GM12878 (cell line): Measurements from ENCODE around the gene NUDT7. TPM values are rescaled to one million over a fixed set of nuclear protein-coding genes. Genes with fewer than 3 reads are reported as not detected.

ENCODE experiments used
- ATAC-seq: fragments of 200-7000 bp; cut with Tn5 transposase; 3 replicates; pipeline ENCODE4 v1.9.1; 2020; ENCODE audit warnings: mild to moderate bottlenecking, moderate library complexity
- BruUV-seq: library from RNA; stranded (reverse); fragments of 400-500 nt; replicated peaks from 2 replicates; lab custom pipeline; 2021; lab: Mats Ljungman, UMichigan
- CTCF ChIA-PET: fragments of 300-600 bp; sonication (Branson Sonifier 250); formaldehyde crosslinking; extraction: SDS; loops from one replicate; lab custom pipeline; 2021; ENCODE audit warnings: inconsistent platforms; lab: Yijun Ruan, JAX
- POLR2A ChIA-PET: fragments of 350-600 bp; formaldehyde crosslinking; extraction: SDS; loops from one replicate; lab custom pipeline; 2021; ENCODE audit warnings: inconsistent platforms; lab: Charles Lee
- RAD21 ChIA-PET: fragments of 300-600 bp; sonication (Branson Sonifier 250); formaldehyde crosslinking; loops from one replicate; lab custom pipeline; 2023; ENCODE audit warnings: antibody characterized with exemption; ENCODE audit not compliant: unreplicated experiment; lab: Charles Lee
- SMC1A ChIA-PET: fragments of 300-600 bp; sonication (Branson Sonifier 250); formaldehyde crosslinking; loops from one replicate; lab custom pipeline; 2023; ENCODE audit not compliant: unreplicated experiment, uncharacterized antibody; lab: Charles Lee
- DNase-seq: peaks from one replicate; pipeline ENCODE4 v3.0.0-alpha.2; 2011; ENCODE audit warnings: low read depth, low spot score
- FAIRE-seq: peaks from 3 replicates; lab custom pipeline; 2011; peaks lifted over from hg19 to GRCh38; lab: Jason Lieb, UNC
- H2AFZ ChIP-seq: 2 replicates; pipeline ENCODE4 v1.6.0; 2011; ENCODE audit warnings: low read depth, low read length, control low read depth; ENCODE audit not compliant: control insufficient read depth
- H3K27ac ChIP-seq: 2 replicates; pipeline ENCODE4 v1.5.1; 2011; ENCODE audit warnings: control low read depth; ENCODE audit not compliant: control insufficient read depth, insufficient read depth
- H3K27me3 ChIP-seq, 2 experiments: replicated peaks in 1 of 2; 2 replicates each; pipeline versions ENCODE4 v1.6.0 to v1.6.1; 2011; ENCODE audit warnings: low read length in 1 of 2; ENCODE audit not compliant: control insufficient read depth in 2 of 2, insufficient read depth in 2 of 2
- H3K36me3 ChIP-seq, 2 experiments: 2 replicates each; pipeline ENCODE4 v1.5.1; 2011; ENCODE audit warnings: low read length in 1 of 2; ENCODE audit not compliant: control insufficient read depth in 2 of 2, insufficient read depth in 2 of 2
- H3K4me1 ChIP-seq: 2 replicates; pipeline ENCODE4 v1.6.1; 2011; ENCODE audit warnings: mild to moderate bottlenecking, low read length, moderate library complexity, mixed read lengths; ENCODE audit not compliant: control insufficient read depth, insufficient read depth
- H3K4me2 ChIP-seq: 2 replicates; pipeline ENCODE4 v1.6.0; 2011; ENCODE audit warnings: control low read depth; ENCODE audit not compliant: control insufficient read depth, insufficient read depth
- H3K4me3 ChIP-seq: fragments of 200-600 bp; sonication (generic); 2 replicates; pipeline ENCODE4 v1.5.1; 2016
- H3K79me2 ChIP-seq: 2 replicates; pipeline ENCODE4 v1.6.0; 2011; ENCODE audit warnings: low read length; ENCODE audit not compliant: control insufficient read depth, insufficient read depth
- H3K9ac ChIP-seq: 2 replicates; pipeline ENCODE4 v1.8.0; 2011; ENCODE audit warnings: low read length, control low read depth, mixed read lengths; ENCODE audit not compliant: control insufficient read depth, insufficient read depth
- H3K9me3 ChIP-seq: replicated peaks from 3 replicates; pipeline ENCODE4 v1.5.1; 2011; ENCODE audit warnings: mild to moderate bottlenecking, low read length; ENCODE audit not compliant: control insufficient read depth, insufficient read depth
- H4K20me1 ChIP-seq: 2 replicates; pipeline ENCODE4 v1.6.0; 2011; ENCODE audit not compliant: control insufficient read depth, insufficient read depth
- ASH2L ChIP-seq: fragments of 300-600, 200-600 bp; sonication (generic); IDR thresholded peaks from 2 replicates; pipeline ENCODE4 v1.6.1; 2017; ENCODE audit warnings: low read depth, mild to moderate bottlenecking, borderline replicate concordance
- ATF7 ChIP-seq: fragments of 450-650 bp; IDR thresholded peaks from 2 replicates; pipeline ENCODE4 v1.6.1; 2016; ENCODE audit warnings: low read depth, mild to moderate bottlenecking
- CREM ChIP-seq: IDR thresholded peaks from 2 replicates; pipeline ENCODE4 v1.6.1; 2014; ENCODE audit warnings: antibody characterized with exemption, low read depth
- FOXM1 ChIP-seq: IDR thresholded peaks from 2 replicates; pipeline ENCODE4 v1.6.1; 2012; ENCODE audit warnings: low read depth, mild to moderate bottlenecking, inconsistent platforms, low read length, moderate library complexity
- GABPA ChIP-seq: IDR thresholded peaks from 2 replicates; pipeline ENCODE4 v1.6.1; 2014; ENCODE audit warnings: antibody characterized with exemption, low read depth, mild to moderate bottlenecking, inconsistent platforms
- HDGF ChIP-seq: fragments of 450-650 bp; IDR thresholded peaks from 2 replicates; pipeline ENCODE4 v1.6.1; 2016; ENCODE audit warnings: antibody characterized with exemption
- IRF4 ChIP-seq: IDR thresholded peaks from 2 replicates; pipeline ENCODE4 v1.6.1; 2011; ENCODE audit warnings: low read depth, low read length
- KLF5 ChIP-seq: fragments of 450-650 bp; IDR thresholded peaks from 2 replicates; pipeline ENCODE4 v1.6.1; 2014; ENCODE audit warnings: mild to moderate bottlenecking; ENCODE audit not compliant: partially characterized antibody
- PKNOX1 ChIP-seq: fragments of 450-650 bp; IDR thresholded peaks from 2 replicates; pipeline ENCODE4 v1.6.1; 2016; ENCODE audit warnings: mild to moderate bottlenecking
- POLR2AphosphoS2 ChIP-seq: IDR thresholded peaks from 2 replicates; pipeline ENCODE4 v1.6.1; 2011; ENCODE audit warnings: low read depth, mild to moderate bottlenecking, low read length, improper control_type of control experiment, moderate library complexity
- RAD21 ChIP-seq: IDR thresholded peaks from 2 replicates; pipeline ENCODE4 v1.6.1; 2011; ENCODE audit warnings: mild to moderate bottlenecking, low read depth, low read length, moderate library complexity; ENCODE audit not compliant: insufficient read depth
- RAD51 ChIP-seq: fragments of 450-650 bp; IDR thresholded peaks from 2 replicates; pipeline ENCODE4 v1.6.1; 2016; ENCODE audit warnings: moderate library complexity, mild to moderate bottlenecking, inconsistent platforms
- RCOR1 ChIP-seq: conservative IDR thresholded peaks from 2 replicates; pipeline ENCODE4 v1.6.1; 2012; ENCODE audit warnings: low read depth, low read length, improper control_type of control experiment
- SUZ12 ChIP-seq: fragments of 200-600 bp; sonication (generic); IDR thresholded peaks from one replicate; pipeline ENCODE4 v1.6.1; 2018; ENCODE audit warnings: antibody characterized with exemption, mild to moderate bottlenecking; ENCODE audit not compliant: unreplicated experiment
- TAF1 ChIP-seq: IDR thresholded peaks from 2 replicates; pipeline ENCODE4 v1.6.1; 2011; ENCODE audit warnings: mild to moderate bottlenecking, low read depth, low read length, borderline replicate concordance
- TCF12 ChIP-seq: IDR thresholded peaks from 2 replicates; pipeline ENCODE4 v1.6.1; 2011; ENCODE audit warnings: low read depth, mild to moderate bottlenecking, low read length
- ZBED1 ChIP-seq: IDR thresholded peaks from 2 replicates; pipeline ENCODE4 v1.6.1; 2016; ENCODE audit warnings: borderline replicate concordance
- in situ Hi-C: fragments of 300-500 bp; cut with MboI; formaldehyde crosslinking; loops from 9 replicates; pipeline ENCODE4 v1.14.3; 2018; ENCODE audit warnings: mixed read lengths
- intact Hi-C: fragments of 100-400 bp; cut with micrococcal nuclease; formaldehyde crosslinking; loops from one replicate; pipeline ENCODE4 v1.14.2; 2022; ENCODE audit not compliant: unreplicated experiment
- polyA plus RNA-seq, 11 experiments: library from polyadenylated mRNA; depleted of rRNA in 4 of 11; unstranded in 6 of 11; stranded (reverse) in 5 of 11; fragments of >200 nt; fragmentation: Nextera tagmentation in 4 of 11; fragmentation: Illumina TruSeq in 1 of 11; extraction: Ambion mirVana in 4 of 11; extraction: Trizol in 1 of 11; gene quantifications; 1 replicate in 1 of 11; 2 replicates in 10 of 11; pipeline versions ENCODE4 v1.2.1 to v1.2.3, GENCODE V29; 2011 to 2016; ENCODE audit warnings: inconsistent platforms in 2 of 11, missing spikeins in 2 of 11, low read depth in 1 of 11
- total RNA-seq, 4 experiments: library from RNA; depleted of rRNA in 3 of 4; stranded (reverse); fragments of >200 nt in 3 of 4; fragmentation: Illumina TruSeq in 1 of 4; extraction: Trizol in 1 of 4; gene quantifications; 2 replicates each; pipeline versions ENCODE4 v1.2.1 to v1.2.3, GENCODE V29; 2013 to 2021
- TF ChIP-seq, protein P1 (sequence below): IDR thresholded peaks from 2 replicates; pipeline ENCODE4 v1.6.1; 2011; ENCODE audit warnings: low read depth, low read length, improper control_type of control experiment, borderline replicate concordance
- TF ChIP-seq, protein P2 (sequence below): IDR thresholded peaks from 2 replicates; pipeline ENCODE4 v1.6.1; 2012; ENCODE audit warnings: low read depth, low read length, improper control_type of control experiment

The NUDT7 gene
- total and polyA plus RNA-seq, 10 of the 15 experiments (the other 5 are each of a cell fraction or from before 2014, with no cell fraction given) = 2.8 to 14.3 (median 5.2) TPM

DNA sequence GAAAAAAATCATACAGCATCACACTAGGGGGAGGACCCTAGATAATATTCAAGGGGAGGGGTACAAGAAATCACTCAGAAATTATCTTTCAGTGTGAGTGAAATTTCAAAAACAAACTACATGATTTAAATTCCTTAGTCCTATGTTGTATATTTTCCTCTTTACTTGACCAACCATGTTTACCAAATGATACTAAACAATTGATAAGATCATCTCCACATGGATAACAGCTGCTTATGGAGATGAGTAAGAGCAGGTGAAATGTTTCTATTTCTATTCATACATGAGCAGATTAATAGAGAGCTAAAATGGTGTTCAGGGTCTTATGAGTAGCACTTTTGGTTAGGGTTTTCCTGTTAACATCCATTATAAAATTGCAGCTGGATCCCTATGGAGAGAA is 58.8 kb downstream of the NUDT7 start:
- FAIRE-seq = no peak
- ChIA-PET POLR2A (no interaction called here), RAD21 (no interaction called here), SMC1A (interaction anchor here (0.7 kb wide), 1 partner anchor 169 kb away, joined by 3 read pairs; no protein-coding TSS in a partner anchor), CTCF (interaction anchor here (1.5 kb wide), 1 partner anchor 9 kb away, joined by 4 read pairs; no protein-coding TSS in a partner anchor)
- H3K4me1 ChIP-seq = no peaks in the 10 kb centered on the region
- BruUV-seq = no TSS peak
- H2AFZ ChIP-seq = no peak overlapping the region
- no peaks in the 10 kb centered on the region for H3K79me2 ChIP-seq
- no peak overlapping the region for H3K4me3 ChIP-seq
- no peaks in the 10 kb centered on the region for H3K9me3 ChIP-seq
- TF ChIP-seq HDGF = no peak
- TF ChIP-seq RAD21 = no peak
- no peak for TF ChIP-seq TAF1
- no peak for TF ChIP-seq SUZ12
- no peak for TF ChIP-seq PKNOX1
- TF ChIP-seq KLF5 = no peak
- TF ChIP-seq, protein P1, sequence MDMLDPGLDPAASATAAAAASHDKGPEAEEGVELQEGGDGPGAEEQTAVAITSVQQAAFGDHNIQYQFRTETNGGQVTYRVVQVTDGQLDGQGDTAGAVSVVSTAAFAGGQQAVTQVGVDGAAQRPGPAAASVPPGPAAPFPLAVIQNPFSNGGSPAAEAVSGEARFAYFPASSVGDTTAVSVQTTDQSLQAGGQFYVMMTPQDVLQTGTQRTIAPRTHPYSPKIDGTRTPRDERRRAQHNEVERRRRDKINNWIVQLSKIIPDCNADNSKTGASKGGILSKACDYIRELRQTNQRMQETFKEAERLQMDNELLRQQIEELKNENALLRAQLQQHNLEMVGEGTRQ = no peak
- TF ChIP-seq POLR2AphosphoS2 = no peak
- TF ChIP-seq, protein P2, sequence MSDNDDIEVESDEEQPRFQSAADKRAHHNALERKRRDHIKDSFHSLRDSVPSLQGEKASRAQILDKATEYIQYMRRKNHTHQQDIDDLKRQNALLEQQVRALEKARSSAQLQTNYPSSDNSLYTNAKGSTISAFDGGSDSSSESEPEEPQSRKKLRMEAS = no peak
- TF ChIP-seq CREM = no peak
- no peak for TF ChIP-seq GABPA
- no peak for TF ChIP-seq IRF4
- TF ChIP-seq TCF12 = no peak
- no peak for TF ChIP-seq ASH2L
- TF ChIP-seq ZBED1 = no peak
- no peak for TF ChIP-seq FOXM1
- no peak for TF ChIP-seq ATF7
- TF ChIP-seq RAD51 = no peak
- no peak for TF ChIP-seq RCOR1
- H3K27ac ChIP-seq = no peak overlapping the region
- no peaks in the 10 kb centered on the region for H4K20me1 ChIP-seq
- ATAC-seq = no peak
- no peaks in the 10 kb centered on the region for H3K36me3 ChIP-seq
- H3K27me3 ChIP-seq = no peaks in the 10 kb centered on the region
- in situ Hi-C loops = no loop called here
- DNase-seq = no peak
- H3K4me2 ChIP-seq = no peak overlapping the region
- intact Hi-C loops = loop anchor here (5.0 kb wide), 1 partner anchor 104 kb away; no protein-coding TSS in a partner anchor
- no peak overlapping the region for H3K9ac ChIP-seq
